ENCODE results near the gene RTL10. TPM values are rescaled to one million over a fixed set of nuclear protein-coding genes. Genes with fewer than 3 reads are reported as not detected.

RTL10 gene
- total RNA-seq, 2 experiments from 2014 or later: 11.5 to 13.5 TPM

DNA sequence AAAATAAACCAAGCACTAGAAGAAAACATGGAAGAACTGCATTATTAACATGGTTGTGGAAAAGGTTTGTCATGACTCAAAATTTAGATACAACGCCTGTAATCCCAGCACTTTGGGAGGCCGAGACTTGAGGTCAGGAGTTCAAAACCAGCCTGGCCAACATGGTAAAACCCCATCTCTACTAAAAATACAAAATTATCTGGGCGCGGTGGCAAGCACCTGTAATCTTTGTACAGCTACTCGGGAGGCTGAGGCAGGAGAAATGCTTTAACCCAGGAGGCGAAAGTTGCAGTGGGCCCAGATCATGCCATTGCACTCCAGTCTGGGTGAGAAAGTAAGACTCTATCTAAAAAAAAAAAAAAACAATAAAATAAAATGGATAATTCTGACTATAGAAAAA, 23.7 kb downstream of the RTL10 start:
- no peak for DNase-seq
- Mint-ChIP-seq H3K27me3 (no peaks in the 10 kb centered on the region), H3K27ac (no peak overlapping the region), H3K9me3 (no peaks in the 10 kb centered on the region), H3K36me3 (no peaks in the 10 kb centered on the region), H3K4me3 (no peak overlapping the region), H3K4me1 (ENCODE audit: low read depth) (peaks cover 6% of the 10 kb centered on the region)
- POLR2A ChIA-PET: no interaction called here
- intact Hi-C loops (cut with micrococcal nuclease): no loop called here
- CTCF ChIA-PET: no interaction called here

DNA sequence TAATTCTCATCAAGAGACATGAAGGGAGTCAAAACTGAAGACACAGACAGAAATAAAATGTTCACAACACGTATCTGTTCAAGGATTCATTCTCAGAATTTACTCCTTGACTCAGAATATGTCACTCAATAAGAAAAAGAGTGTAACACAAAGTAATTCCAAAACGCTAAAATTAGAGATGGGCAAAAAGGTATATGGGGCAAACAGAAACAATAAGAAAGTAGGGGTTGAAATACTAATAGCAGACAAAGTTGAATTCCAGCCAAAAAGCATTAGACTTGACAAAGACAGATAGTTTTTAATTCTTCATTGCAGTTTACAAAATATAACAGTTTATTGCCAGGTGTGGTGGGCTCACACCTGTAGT, 26.7 kb downstream of the RTL10 start:
- no peak overlapping the region for H3K27ac Mint-ChIP-seq
- ChIA-PET POLR2A (no interaction called here), CTCF (interaction anchor here (1.1 kb wide), 1 partner anchor 82 kb away, joined by 3 read pairs; no protein-coding TSS in a partner anchor)
- H3K4me3 Mint-ChIP-seq: no peak overlapping the region
- H3K4me1 Mint-ChIP-seq (ENCODE audit: low read depth): no peaks in the 10 kb centered on the region
- no peaks in the 10 kb centered on the region for H3K36me3 Mint-ChIP-seq
- H3K27me3 Mint-ChIP-seq: no peaks in the 10 kb centered on the region
- H3K9me3 Mint-ChIP-seq: no peaks in the 10 kb centered on the region
- DNase-seq: no peak
- intact Hi-C loops (cut with micrococcal nuclease): no loop called here

DNA sequence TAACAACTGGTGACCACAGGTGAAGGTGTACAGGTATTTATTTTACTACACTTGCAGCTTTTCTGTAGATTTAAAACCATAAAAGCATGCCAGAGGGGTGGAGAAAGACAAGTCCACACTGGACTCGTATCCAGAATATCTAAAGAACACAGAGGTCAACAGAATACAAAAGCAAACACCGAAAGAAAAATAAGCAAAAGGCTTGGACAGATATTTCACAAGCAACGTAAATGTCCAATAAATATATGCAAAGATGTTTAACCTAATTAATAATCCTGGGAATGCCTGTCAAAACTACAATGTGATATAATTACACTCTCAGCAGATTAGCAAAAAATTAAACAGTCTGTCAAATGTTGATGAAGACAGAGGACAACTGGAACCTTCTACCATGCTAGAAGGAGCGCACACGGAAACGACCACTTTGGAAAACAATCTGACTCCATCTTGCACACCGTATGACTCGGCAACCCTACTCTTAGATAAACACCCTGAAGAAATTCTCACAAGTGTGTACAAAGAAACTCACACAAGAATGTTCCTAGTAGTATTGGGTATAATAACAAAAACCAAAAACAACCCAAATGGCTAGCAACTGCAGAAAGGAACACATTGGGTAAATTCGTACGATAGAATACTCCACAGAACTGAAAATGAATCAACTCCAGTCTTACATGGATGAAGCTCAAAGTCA, 27.2 kb downstream of the RTL10 start:
- DNase-seq: no peak
- no peak overlapping the region for H3K27ac Mint-ChIP-seq
- H3K4me3 Mint-ChIP-seq: no peak overlapping the region
- H3K36me3 Mint-ChIP-seq: no peaks in the 10 kb centered on the region
- H3K27me3 Mint-ChIP-seq: no peaks in the 10 kb centered on the region
- H3K9me3 Mint-ChIP-seq: no peaks in the 10 kb centered on the region
- H3K4me1 Mint-ChIP-seq (ENCODE audit: low read depth): no peaks in the 10 kb centered on the region
- ChIA-PET POLR2A (no interaction called here), CTCF (interaction anchor here (1.1 kb wide), 1 partner anchor 82 kb away, joined by 3 read pairs; no protein-coding TSS in a partner anchor)
- intact Hi-C loops (cut with micrococcal nuclease): no loop called here

DNA sequence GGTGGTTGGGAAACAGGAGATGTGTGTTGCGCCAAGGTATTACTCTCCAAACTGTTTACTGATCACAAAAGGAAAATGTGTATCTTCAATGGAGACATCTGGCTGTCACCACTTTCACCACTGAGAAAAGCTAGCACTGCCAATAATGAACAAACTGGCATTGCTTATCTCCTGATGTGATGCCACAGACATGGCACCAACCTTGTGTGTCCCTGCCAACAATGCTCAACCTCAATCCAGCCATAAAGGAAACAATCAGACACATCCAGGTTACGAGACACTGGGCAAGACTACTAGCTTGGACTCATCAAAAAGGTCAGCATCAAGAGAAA, 28.1 kb downstream of the RTL10 start:
- Mint-ChIP-seq H3K27me3 (no peaks in the 10 kb centered on the region), H3K9me3 (no peaks in the 10 kb centered on the region), H3K27ac (no peak overlapping the region), H3K4me1 (ENCODE audit: low read depth) (no peaks in the 10 kb centered on the region), H3K4me3 (no peak overlapping the region), H3K36me3 (no peaks in the 10 kb centered on the region)
- ChIA-PET CTCF (no interaction called here), POLR2A (no interaction called here)
- intact Hi-C loops (cut with micrococcal nuclease): no loop called here
- no peak for DNase-seq

DNA sequence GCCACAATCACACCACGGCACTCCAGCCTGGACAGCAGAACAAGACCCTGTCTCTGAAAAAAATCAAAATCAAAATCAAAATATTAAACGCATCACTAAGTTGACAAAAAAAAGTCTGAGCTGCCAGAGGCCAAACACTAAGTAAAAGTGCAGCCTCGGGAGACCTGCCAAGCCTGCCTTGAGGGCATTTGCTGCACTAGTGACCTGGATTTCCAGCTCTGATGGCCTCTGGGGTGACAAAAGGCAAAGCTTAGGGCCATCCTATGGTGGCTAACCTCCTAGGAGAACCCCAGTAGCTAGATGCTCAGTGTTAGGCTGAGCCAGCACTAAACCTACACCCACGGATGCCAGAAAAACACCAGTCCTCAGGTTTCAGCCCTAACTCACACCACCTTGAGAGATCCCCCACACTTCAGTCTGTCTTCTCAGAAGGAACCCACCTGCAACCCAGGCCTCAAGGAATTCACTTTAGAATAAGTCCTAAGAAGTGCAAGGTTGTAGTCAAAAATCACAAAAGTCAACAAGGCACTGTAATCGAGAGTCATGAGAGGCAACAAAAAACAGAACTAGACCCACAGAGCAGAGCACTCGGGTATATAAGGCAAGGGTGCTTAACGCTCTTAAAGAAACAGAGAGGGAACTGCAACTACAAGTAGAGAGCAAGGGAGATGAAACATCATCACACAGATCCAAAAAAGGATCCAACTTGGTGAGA, 28.6 kb downstream of the RTL10 start:
- intact Hi-C loops (cut with micrococcal nuclease): no loop called here
- no peaks in the 10 kb centered on the region for H3K9me3 Mint-ChIP-seq
- DNase-seq: no peak
- H3K27me3 Mint-ChIP-seq: no peaks in the 10 kb centered on the region
- ChIA-PET POLR2A (interaction anchor here (0.6 kb wide), 1 partner anchor 245 kb away, joined by 3 read pairs; no protein-coding TSS in a partner anchor), CTCF (no interaction called here)
- H3K27ac Mint-ChIP-seq: no peak overlapping the region
- no peaks in the 10 kb centered on the region for H3K36me3 Mint-ChIP-seq
- no peaks in the 10 kb centered on the region for H3K4me1 Mint-ChIP-seq (ENCODE audit: low read depth)
- H3K4me3 Mint-ChIP-seq: no peak overlapping the region

DNA sequence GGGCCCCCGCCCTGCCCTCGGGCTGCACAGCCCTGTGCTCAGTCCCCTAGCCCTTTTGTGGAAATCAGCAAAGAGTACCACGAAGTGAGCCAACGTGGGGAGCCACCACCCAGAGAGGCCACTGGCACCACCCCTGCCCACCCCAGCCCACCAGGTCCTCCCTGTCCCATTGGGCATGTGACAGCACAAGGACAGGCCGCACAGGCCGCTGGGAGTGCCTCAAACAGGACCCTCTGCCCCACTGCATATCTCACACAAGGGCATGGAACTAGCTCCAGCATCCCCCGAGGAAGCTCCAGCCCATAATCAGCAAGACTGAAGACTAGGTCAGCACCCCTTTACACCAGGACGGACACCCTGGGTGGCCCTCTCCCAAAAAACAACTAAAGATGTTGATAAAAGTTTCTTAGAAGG, 29.7 kb downstream of the RTL10 start:
- no peaks in the 10 kb centered on the region for H3K9me3 Mint-ChIP-seq

DNA sequence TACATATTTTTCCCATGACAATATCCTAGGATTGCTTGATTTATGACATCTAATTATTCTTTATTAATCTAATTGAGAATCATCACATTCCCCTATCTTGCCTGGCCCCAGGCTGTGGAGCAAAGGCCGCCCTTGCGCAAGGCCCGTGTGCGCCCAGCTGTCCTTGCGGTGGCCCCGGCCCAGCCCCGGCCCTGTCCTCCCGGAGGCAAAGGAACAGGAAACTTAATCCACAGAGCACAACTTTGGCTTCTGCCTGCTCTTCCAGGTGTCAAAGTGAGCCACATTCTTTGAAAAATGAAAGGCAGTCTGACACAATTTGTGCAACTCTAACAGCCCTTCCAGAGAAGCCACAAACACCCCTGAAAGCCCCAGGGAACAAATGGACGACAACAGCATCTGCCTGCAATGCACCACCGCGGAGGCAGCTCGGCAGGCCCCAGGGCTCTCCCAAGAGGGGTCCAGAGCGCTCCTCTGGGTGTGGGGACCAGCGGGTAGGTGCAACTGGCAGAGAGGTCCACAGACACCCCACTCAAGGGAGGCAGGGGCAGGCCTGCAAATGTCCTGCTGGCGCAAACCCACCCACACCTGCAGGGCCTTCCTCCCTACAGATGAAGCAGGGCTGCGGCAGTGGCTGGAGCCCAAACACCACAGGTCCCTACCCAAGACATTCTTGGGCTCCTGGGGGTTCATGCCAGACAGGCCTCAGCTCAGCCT, 30.3 kb downstream of the RTL10 start:
- no peak overlapping the region for H3K27ac Mint-ChIP-seq
- intact Hi-C loops (cut with micrococcal nuclease): no loop called here
- no peaks in the 10 kb centered on the region for H3K36me3 Mint-ChIP-seq
- CTCF ChIA-PET: no interaction called here
- H3K4me3 Mint-ChIP-seq: no peak overlapping the region
- no peaks in the 10 kb centered on the region for H3K27me3 Mint-ChIP-seq
- H3K4me1 Mint-ChIP-seq (ENCODE audit: low read depth): no peaks in the 10 kb centered on the region
- no peaks in the 10 kb centered on the region for H3K9me3 Mint-ChIP-seq
- DNase-seq: no peak
- POLR2A ChIA-PET: no interaction called here

More for the DNA sequence above, 29.7 kb downstream of the RTL10 start:
- H3K27ac Mint-ChIP-seq: no peak overlapping the region
- no peaks in the 10 kb centered on the region for H3K36me3 Mint-ChIP-seq
- no peak overlapping the region for H3K4me3 Mint-ChIP-seq
- intact Hi-C loops (cut with micrococcal nuclease): no loop called here
- no peaks in the 10 kb centered on the region for H3K27me3 Mint-ChIP-seq
- ChIA-PET POLR2A (no interaction called here), CTCF (no interaction called here)
- no peaks in the 10 kb centered on the region for H3K4me1 Mint-ChIP-seq (ENCODE audit: low read depth)
- DNase-seq: no peak

DNA sequence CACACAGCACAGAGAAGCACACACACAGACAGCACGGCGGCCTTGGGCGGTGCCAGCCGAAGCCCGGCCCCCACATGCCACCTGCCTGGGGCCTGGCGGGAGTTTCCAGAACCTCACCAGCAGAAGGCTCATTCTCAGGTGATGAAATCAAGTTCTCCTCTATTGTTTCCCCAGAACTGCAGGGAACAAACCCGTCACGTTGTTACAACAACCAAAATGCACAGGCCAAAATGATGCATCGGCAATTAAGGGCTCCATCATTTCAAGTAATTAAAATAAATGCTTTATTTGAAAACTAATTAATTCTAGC, 30.8 kb downstream of the RTL10 start:
- no peak for DNase-seq
- ChIA-PET CTCF (no interaction called here), POLR2A (no interaction called here)
- H3K36me3 Mint-ChIP-seq: no peaks in the 10 kb centered on the region
- no peaks in the 10 kb centered on the region for H3K27me3 Mint-ChIP-seq
- H3K27ac Mint-ChIP-seq: no peak overlapping the region
- no peak overlapping the region for H3K4me3 Mint-ChIP-seq
- intact Hi-C loops (cut with micrococcal nuclease): no loop called here
- H3K9me3 Mint-ChIP-seq: no peaks in the 10 kb centered on the region
- no peaks in the 10 kb centered on the region for H3K4me1 Mint-ChIP-seq (ENCODE audit: low read depth)

DNA sequence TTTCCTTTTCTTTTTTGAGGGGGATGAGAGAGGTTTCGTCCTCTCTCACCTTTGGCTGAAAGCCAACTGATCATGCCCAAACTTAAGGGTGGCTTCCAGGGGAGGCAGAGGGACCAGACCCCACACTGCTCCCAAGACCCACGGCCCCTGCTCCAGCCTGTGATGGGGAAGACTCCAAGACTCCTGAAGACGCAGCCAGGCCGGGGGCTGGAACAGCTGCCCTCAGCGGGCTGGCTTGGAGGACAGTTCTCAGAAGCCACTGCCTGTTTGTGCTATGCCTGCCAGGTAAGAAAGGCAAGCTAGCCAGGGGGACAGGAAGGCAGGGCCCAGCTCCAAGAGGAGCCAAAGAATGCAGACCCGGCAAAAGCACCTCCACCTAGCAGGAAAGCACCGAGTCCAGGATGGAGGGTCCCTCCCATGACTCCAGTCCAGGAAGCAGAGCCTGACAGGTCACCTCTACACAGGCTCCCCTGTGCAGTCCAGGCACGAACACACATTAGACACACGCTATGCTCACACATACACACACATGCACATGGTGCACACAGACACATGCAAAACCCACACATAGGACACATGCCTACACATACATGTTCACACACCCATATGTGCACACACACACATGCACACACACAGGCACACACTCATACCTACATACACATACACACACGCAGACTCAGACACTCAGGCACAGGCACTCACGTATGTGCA, 31.3 kb downstream of the RTL10 start:
- ChIA-PET CTCF (interaction anchor here (1.2 kb wide), 1 partner anchor 93 kb away, joined by 5 read pairs; no protein-coding TSS in a partner anchor), POLR2A (no interaction called here)
- no peak overlapping the region for H3K4me3 Mint-ChIP-seq
- no peaks in the 10 kb centered on the region for H3K4me1 Mint-ChIP-seq (ENCODE audit: low read depth)
- DNase-seq: no peak
- no peaks in the 10 kb centered on the region for H3K27me3 Mint-ChIP-seq
- intact Hi-C loops (cut with micrococcal nuclease): no loop called here
- H3K27ac Mint-ChIP-seq: no peak overlapping the region
- H3K36me3 Mint-ChIP-seq: no peaks in the 10 kb centered on the region
- no peaks in the 10 kb centered on the region for H3K9me3 Mint-ChIP-seq

DNA sequence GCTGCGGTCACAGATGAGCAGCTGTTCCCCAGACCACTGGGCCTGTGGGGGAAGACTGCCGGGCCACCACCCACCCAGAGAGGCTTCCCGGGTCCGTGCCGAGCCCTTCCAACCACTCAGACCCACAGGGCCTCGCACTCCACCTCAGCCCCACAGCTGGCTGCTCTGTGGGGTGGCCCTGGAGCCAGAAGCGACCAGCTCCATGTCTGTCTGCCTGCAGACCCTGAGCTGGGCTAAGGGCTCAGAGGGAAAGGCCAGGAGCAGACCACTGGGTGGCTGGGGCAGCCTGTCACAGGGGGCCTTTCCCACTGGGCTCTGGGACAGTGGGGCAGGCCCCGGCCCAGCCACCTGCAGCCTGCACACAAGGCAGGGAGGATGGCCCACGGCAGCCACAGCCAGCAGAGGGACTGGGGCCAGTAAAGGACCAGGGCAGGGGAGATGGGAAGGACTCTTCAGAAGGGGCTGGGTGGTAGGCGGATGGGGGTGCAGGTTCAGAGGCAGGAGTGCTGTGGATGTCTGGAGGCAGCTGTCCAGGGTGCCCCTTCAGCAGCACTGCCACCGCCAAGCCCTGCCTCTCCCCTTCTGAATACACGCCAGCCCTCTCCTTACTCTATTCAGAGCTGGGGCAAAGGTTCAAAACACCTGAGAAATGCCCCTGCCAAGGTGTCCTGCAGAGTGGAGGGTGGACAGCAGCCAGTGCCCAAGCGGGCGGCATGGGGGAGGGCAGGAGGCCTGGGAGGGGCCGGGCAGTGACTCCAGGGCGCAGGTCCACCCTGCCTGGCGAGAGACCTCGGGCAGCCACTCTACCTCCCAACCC, 32.2 kb downstream of the RTL10 start:
- Mint-ChIP-seq H3K36me3 (no peaks in the 10 kb centered on the region), H3K4me3 (no peak overlapping the region), H3K4me1 (ENCODE audit: low read depth) (no peaks in the 10 kb centered on the region), H3K9me3 (no peaks in the 10 kb centered on the region), H3K27ac (no peak overlapping the region), H3K27me3 (no peaks in the 10 kb centered on the region)
- ChIA-PET POLR2A (no interaction called here), CTCF (interaction anchor here (1.2 kb wide), 1 partner anchor 92 kb away, joined by 5 read pairs; no protein-coding TSS in a partner anchor)
- intact Hi-C loops (cut with micrococcal nuclease): no loop called here
- peak; percentile 6 for DNase-seq

DNA sequence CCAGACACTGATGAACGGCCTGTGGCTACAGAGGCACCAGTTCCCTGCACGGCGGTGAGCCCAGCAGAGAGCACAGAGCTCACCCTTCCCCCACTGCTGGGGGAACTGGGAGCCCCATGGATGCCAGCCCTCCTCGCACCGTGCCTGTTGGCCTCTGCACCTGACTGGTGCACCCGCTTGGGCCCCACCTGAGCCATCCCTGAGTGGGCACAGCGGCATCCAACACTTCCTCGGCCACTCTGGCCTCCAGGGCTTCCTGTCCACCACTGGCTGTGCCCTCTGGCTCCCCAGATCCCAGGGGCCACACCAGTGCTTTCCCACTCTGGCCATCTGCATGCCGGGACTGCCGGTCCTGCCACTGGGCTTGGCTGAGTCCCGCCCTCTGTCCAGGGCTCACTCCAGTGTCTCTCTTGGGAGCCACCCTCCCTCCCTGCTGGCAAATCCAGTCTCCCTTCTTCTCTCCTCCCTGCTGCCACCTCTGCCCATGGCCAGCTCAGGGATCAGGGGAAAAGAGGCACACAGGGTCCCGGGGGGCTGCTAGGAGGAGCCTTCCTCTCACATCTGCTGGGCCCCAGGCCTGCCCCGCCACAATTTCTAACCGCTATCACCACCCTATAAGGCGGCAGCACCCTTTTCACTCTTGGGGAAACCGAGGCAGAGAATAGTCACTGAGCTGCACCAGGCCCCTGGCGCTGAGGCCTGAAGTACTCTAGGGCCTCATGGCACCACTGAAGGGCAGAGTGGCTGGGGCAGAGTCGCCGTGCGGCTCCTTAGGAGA, 33.0 kb downstream of the RTL10 start:
- Mint-ChIP-seq H3K4me3 (no peak overlapping the region), H3K36me3 (no peaks in the 10 kb centered on the region), H3K27ac (no peak overlapping the region), H3K4me1 (ENCODE audit: low read depth) (no peaks in the 10 kb centered on the region), H3K9me3 (no peaks in the 10 kb centered on the region), H3K27me3 (no peaks in the 10 kb centered on the region)
- no peak for DNase-seq
- ChIA-PET POLR2A (no interaction called here), CTCF (interaction anchor here (1.2 kb wide), 1 partner anchor 91 kb away, joined by 5 read pairs; no protein-coding TSS in a partner anchor)
- intact Hi-C loops (cut with micrococcal nuclease): no loop called here
